Activated T-cell treated with anti-CD3 and anti-CD28 coated beads for 1 hour (primary cell): ENCODE data around the gene GLS.
"Not testable (repeated sequence)": the region's sequence is repeated elsewhere in the genome, so short reads cannot be mapped to it uniquely, and the experiment has no call there.

Experiments used
- DNase-seq: peaks from one replicate; pipeline ENCODE4 v3.0.0-alpha.2; 2020; ENCODE audit warnings: low read depth

Gene GLS

GRCh38 chr2:190856985-190857384 is 23.6 kb upstream of the GLS start:
- DNase-seq: no peak

GRCh38 chr2:190858817-190859216 is 21.8 kb upstream of the GLS start:
- DNase-seq: no peak

GRCh38 chr2:190859347-190860297 is 21.0 kb upstream of the GLS start:
- no peak for DNase-seq

- DNase-seq: no peak
Measured at GRCh38 chr2:190860985-190861680, 19.5 kb upstream of the GLS start.

- DNase-seq: not testable (repeated sequence)
Measured at GRCh38 chr2:190862128-190862527, 18.5 kb upstream of the GLS start.

GRCh38 chr2:190862571-190862991 is 18.0 kb upstream of the GLS start:
- no peak for DNase-seq

- DNase-seq: no peak
Measured at GRCh38 chr2:190863946-190864345, 16.7 kb upstream of the GLS start.

GRCh38 chr2:190864375-190864774 is 16.2 kb upstream of the GLS start:
- no peak for DNase-seq

GRCh38 chr2:190867212-190867611 is 13.4 kb upstream of the GLS start:
- no peak for DNase-seq

- no peak for DNase-seq
Measured at GRCh38 chr2:190867832-190868231, 12.8 kb upstream of the GLS start.

GRCh38 chr2:190869721-190870120 is 10.9 kb upstream of the GLS start:
- no peak for DNase-seq

- DNase-seq: not testable (repeated sequence)
Measured at GRCh38 chr2:190873451-190873850, 7.2 kb upstream of the GLS start.

GRCh38 chr2:190875891-190876290 is 4.7 kb upstream of the GLS start:
- no peak for DNase-seq

GRCh38 chr2:190876631-190877030 is 4.0 kb upstream of the GLS start:
- DNase-seq: no peak

- DNase-seq: no peak
Measured at GRCh38 chr2:190877436-190877835, 3.2 kb upstream of the GLS start.

GRCh38 chr2:190879474-190880377 is 895 bp upstream of the GLS start:
- peak; percentile 38 for DNase-seq

GRCh38 chr2:190881084-190881597 is 520 bp downstream of the GLS start:
- no peak for DNase-seq

- peak; percentile 55 for DNase-seq
Measured at GRCh38 chr2:190881598-190882410, 1.2 kb downstream of the GLS start.

GRCh38 chr2:190882411-190882766 is 1.8 kb downstream of the GLS start:
- no peak for DNase-seq

GRCh38 chr2:190882856-190883582 is 2.4 kb downstream of the GLS start:
- DNase-seq: no peak
